Measurements from ENCODE around the gene KISS1. TPM values are rescaled to one million over a fixed set of nuclear protein-coding genes. Genes with fewer than 3 reads are reported as not detected.

Gene KISS1
- total RNA-seq, 1 experiment from 2014 or later, result 0.35 TPM

DNA sequence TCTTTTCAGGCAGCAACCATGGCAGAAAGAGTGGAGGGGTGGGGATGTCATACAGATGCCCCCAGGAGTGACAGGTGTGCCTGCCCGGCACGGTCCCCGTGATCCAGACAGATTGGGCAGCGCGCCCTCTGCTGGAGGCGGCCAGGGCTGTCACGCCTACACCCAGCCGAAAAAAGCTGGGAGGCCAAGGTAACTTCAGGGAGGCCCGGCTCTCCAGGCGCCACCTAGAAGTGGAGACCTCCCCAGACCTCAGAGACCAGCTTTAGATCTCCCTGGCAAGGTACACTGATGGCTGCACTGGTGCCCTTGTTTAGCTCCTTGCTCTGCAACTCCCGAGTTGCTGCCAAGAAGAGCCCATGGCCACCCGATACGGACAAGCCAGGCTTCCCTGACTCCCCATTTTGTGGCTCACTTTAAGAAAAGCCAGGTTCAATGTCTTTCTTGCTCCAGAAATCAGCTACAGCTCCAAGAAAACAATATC, 10.9 kb upstream of the KISS1 start (continued):
- TF ChIP-seq, protein P1, sequence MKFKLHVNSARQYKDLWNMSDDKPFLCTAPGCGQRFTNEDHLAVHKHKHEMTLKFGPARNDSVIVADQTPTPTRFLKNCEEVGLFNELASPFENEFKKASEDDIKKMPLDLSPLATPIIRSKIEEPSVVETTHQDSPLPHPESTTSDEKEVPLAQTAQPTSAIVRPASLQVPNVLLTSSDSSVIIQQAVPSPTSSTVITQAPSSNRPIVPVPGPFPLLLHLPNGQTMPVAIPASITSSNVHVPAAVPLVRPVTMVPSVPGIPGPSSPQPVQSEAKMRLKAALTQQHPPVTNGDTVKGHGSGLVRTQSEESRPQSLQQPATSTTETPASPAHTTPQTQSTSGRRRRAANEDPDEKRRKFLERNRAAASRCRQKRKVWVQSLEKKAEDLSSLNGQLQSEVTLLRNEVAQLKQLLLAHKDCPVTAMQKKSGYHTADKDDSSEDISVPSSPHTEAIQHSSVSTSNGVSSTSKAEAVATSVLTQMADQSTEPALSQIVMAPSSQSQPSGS (CRISPR knock-in tag; IDR thresholded peaks at IDR 0.05; ENCODE audit: borderline replicate concordance, low read depth), result no peak
- TF ChIP-seq, protein P2, sequence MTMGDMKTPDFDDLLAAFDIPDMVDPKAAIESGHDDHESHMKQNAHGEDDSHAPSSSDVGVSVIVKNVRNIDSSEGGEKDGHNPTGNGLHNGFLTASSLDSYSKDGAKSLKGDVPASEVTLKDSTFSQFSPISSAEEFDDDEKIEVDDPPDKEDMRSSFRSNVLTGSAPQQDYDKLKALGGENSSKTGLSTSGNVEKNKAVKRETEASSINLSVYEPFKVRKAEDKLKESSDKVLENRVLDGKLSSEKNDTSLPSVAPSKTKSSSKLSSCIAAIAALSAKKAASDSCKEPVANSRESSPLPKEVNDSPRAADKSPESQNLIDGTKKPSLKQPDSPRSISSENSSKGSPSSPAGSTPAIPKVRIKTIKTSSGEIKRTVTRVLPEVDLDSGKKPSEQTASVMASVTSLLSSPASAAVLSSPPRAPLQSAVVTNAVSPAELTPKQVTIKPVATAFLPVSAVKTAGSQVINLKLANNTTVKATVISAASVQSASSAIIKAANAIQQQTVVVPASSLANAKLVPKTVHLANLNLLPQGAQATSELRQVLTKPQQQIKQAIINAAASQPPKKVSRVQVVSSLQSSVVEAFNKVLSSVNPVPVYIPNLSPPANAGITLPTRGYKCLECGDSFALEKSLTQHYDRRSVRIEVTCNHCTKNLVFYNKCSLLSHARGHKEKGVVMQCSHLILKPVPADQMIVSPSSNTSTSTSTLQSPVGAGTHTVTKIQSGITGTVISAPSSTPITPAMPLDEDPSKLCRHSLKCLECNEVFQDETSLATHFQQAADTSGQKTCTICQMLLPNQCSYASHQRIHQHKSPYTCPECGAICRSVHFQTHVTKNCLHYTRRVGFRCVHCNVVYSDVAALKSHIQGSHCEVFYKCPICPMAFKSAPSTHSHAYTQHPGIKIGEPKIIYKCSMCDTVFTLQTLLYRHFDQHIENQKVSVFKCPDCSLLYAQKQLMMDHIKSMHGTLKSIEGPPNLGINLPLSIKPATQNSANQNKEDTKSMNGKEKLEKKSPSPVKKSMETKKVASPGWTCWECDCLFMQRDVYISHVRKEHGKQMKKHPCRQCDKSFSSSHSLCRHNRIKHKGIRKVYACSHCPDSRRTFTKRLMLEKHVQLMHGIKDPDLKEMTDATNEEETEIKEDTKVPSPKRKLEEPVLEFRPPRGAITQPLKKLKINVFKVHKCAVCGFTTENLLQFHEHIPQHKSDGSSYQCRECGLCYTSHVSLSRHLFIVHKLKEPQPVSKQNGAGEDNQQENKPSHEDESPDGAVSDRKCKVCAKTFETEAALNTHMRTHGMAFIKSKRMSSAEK (CRISPR knock-in tag; IDR thresholded peaks at IDR 0.05; ENCODE audit: borderline replicate concordance), result no peak
- TF ChIP-seq, protein P3, sequence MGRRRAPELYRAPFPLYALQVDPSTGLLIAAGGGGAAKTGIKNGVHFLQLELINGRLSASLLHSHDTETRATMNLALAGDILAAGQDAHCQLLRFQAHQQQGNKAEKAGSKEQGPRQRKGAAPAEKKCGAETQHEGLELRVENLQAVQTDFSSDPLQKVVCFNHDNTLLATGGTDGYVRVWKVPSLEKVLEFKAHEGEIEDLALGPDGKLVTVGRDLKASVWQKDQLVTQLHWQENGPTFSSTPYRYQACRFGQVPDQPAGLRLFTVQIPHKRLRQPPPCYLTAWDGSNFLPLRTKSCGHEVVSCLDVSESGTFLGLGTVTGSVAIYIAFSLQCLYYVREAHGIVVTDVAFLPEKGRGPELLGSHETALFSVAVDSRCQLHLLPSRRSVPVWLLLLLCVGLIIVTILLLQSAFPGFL (CRISPR knock-in tag; IDR thresholded peaks at IDR 0.05; ENCODE audit: borderline replicate concordance), result no peak
- no peak for TF ChIP-seq IRF2 (CRISPR knock-in tag; IDR thresholded peaks at IDR 0.05; ENCODE audit: borderline replicate concordance, low read depth)
- peak; percentile 40; the same call in 1 of the 2 replicates for TF ChIP-seq CREM (CRISPR knock-in tag; IDR thresholded peaks at IDR 0.05)

DNA sequence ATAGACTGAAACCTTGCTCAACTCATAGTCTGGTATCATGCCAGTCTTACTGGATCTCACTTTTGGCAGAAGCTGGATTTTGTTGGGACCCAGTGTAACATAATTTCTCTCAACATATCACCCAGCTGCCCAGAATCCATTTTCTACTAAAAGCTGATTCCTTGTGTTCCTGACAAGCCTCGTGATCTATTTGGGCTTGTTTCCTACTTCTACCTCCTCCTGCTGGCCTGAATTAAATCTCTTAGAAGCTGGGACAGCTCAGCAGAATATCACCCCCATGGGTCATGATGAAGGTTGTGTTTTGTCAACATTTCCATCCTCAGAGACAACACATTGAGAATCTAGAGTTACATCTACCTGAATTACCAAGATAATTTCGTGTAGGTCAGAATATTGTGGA, 9.8 kb upstream of the KISS1 start:
- TF ChIP-seq, protein P4, sequence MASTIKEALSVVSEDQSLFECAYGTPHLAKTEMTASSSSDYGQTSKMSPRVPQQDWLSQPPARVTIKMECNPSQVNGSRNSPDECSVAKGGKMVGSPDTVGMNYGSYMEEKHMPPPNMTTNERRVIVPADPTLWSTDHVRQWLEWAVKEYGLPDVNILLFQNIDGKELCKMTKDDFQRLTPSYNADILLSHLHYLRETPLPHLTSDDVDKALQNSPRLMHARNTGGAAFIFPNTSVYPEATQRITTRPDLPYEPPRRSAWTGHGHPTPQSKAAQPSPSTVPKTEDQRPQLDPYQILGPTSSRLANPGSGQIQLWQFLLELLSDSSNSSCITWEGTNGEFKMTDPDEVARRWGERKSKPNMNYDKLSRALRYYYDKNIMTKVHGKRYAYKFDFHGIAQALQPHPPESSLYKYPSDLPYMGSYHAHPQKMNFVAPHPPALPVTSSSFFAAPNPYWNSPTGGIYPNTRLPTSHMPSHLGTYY (CRISPR knock-in tag; IDR thresholded peaks at IDR 0.05), result no peak
- TF ChIP-seq, protein P5, sequence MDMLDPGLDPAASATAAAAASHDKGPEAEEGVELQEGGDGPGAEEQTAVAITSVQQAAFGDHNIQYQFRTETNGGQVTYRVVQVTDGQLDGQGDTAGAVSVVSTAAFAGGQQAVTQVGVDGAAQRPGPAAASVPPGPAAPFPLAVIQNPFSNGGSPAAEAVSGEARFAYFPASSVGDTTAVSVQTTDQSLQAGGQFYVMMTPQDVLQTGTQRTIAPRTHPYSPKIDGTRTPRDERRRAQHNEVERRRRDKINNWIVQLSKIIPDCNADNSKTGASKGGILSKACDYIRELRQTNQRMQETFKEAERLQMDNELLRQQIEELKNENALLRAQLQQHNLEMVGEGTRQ (CRISPR knock-in tag; IDR thresholded peaks at IDR 0.05), result no peak
- no peak for TF ChIP-seq TEAD4 (CRISPR knock-in tag; IDR thresholded peaks at IDR 0.05)
- no peak for TF ChIP-seq ATF1 (CRISPR knock-in tag; IDR thresholded peaks at IDR 0.05)
- TF ChIP-seq, protein P3 (CRISPR knock-in tag; IDR thresholded peaks at IDR 0.05; ENCODE audit: borderline replicate concordance), result no peak
- no peak for TF ChIP-seq SMAD4 (CRISPR knock-in tag; IDR thresholded peaks at IDR 0.05)
- TF ChIP-seq NR1H2 (CRISPR knock-in tag; IDR thresholded peaks at IDR 0.05), result no peak
- TF ChIP-seq, protein P6, sequence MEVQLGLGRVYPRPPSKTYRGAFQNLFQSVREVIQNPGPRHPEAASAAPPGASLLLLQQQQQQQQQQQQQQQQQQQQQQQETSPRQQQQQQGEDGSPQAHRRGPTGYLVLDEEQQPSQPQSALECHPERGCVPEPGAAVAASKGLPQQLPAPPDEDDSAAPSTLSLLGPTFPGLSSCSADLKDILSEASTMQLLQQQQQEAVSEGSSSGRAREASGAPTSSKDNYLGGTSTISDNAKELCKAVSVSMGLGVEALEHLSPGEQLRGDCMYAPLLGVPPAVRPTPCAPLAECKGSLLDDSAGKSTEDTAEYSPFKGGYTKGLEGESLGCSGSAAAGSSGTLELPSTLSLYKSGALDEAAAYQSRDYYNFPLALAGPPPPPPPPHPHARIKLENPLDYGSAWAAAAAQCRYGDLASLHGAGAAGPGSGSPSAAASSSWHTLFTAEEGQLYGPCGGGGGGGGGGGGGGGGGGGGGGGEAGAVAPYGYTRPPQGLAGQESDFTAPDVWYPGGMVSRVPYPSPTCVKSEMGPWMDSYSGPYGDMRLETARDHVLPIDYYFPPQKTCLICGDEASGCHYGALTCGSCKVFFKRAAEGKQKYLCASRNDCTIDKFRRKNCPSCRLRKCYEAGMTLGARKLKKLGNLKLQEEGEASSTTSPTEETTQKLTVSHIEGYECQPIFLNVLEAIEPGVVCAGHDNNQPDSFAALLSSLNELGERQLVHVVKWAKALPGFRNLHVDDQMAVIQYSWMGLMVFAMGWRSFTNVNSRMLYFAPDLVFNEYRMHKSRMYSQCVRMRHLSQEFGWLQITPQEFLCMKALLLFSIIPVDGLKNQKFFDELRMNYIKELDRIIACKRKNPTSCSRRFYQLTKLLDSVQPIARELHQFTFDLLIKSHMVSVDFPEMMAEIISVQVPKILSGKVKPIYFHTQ (CRISPR knock-in tag; IDR thresholded peaks at IDR 0.05), result no peak
- no peak for TF ChIP-seq ZBTB21 (CRISPR knock-in tag; IDR thresholded peaks at IDR 0.05; ENCODE audit: borderline replicate concordance)
- TF ChIP-seq GABPB1 (CRISPR knock-in tag; IDR thresholded peaks at IDR 0.05), result no peak
- no peak for TF ChIP-seq RELA (CRISPR knock-in tag; IDR thresholded peaks at IDR 0.05; ENCODE audit: borderline replicate concordance)
- TF ChIP-seq NR2C2 (CRISPR knock-in tag; IDR thresholded peaks at IDR 0.05), result no peak
- TF ChIP-seq, protein P7, sequence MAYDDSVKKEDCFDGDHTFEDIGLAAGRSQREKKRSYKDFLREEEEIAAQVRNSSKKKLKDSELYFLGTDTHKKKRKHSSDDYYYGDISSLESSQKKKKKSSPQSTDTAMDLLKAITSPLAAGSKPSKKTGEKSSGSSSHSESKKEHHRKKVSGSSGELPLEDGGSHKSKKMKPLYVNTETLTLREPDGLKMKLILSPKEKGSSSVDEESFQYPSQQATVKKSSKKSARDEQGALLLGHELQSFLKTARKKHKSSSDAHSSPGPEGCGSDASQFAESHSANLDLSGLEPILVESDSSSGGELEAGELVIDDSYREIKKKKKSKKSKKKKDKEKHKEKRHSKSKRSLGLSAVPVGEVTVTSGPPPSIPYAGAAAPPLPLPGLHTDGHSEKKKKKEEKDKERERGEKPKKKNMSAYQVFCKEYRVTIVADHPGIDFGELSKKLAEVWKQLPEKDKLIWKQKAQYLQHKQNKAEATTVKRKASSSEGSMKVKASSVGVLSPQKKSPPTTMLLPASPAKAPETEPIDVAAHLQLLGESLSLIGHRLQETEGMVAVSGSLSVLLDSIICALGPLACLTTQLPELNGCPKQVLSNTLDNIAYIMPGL (CRISPR knock-in tag; IDR thresholded peaks at IDR 0.05), result no peak
- TF ChIP-seq PRRX2 (CRISPR knock-in tag; IDR thresholded peaks at IDR 0.05), result no peak
- Mint-ChIP-seq H3K27ac (no peak overlapping the region), H3K9me3 (no peaks in the 10 kb centered on the region), H3K36me3 (no peaks in the 10 kb centered on the region), H3K4me1 (no peaks in the 10 kb centered on the region), H3K4me3 (no peak overlapping the region), H3K27me3 (ENCODE audit: low read depth) (no peaks in the 10 kb centered on the region; the same call in 1 of the 2 replicates)
- POLR2A ChIA-PET, result no interaction called here
- DNase-seq (ENCODE audit: low spot score), result no peak
- no peak for ATAC-seq
- CTCF ChIA-PET, result interaction anchor here (0.6 to 6.0 kb wide), 12 partner anchors 9 to 321 kb away, joined by 3 to 159 read pairs (median 14); partner anchors contain the start of genes KISS1, PLEKHA6 and REN
